Mesodermal cell (in vitro differentiated cells): Measurements from ENCODE around the gene PCDH1.

Experiments
- H3K27ac ChIP-seq: 2 replicates; pipeline ENCODE4 v1.7.0; 2013; ENCODE audit warnings: mild to moderate bottlenecking, low read depth, low read length, moderate library complexity; ENCODE audit not compliant: severe bottlenecking
- H3K36me3 ChIP-seq: 2 replicates; pipeline ENCODE4 v1.7.1; 2013; ENCODE audit warnings: mild to moderate bottlenecking, low read length, moderate library complexity; ENCODE audit not compliant: control insufficient read depth, insufficient read depth
- H3K4me1 ChIP-seq: one replicate; pipeline ENCODE4 v1.7.1; 2013; ENCODE audit warnings: mild to moderate bottlenecking, low read length; ENCODE audit not compliant: insufficient read depth, control insufficient read depth, poor library complexity, severe bottlenecking
- H3K4me3 ChIP-seq: 2 replicates; pipeline ENCODE4 v1.7.0; 2013; ENCODE audit warnings: low read length, control low read depth, mild to moderate bottlenecking; ENCODE audit not compliant: insufficient read depth, poor library complexity, severe bottlenecking; ENCODE audit errors: extremely low read depth
- H3K9me3 ChIP-seq: 2 replicates; pipeline ENCODE4 v1.7.1; 2013; ENCODE audit warnings: mild to moderate bottlenecking, low read length, moderate library complexity; ENCODE audit not compliant: control insufficient read depth
- WGBS, 2 experiments: methylation state at CpG; one replicate each; pipeline ENCODE4 v1.1.5; 2013; ENCODE audit warnings: missing lambda C conversion rate in 2 of 2; ENCODE audit not compliant: insufficient coverage in 2 of 2; 5-methylcytosine and 5-hydroxymethylcytosine counted together

Gene PCDH1

GRCh38 chr5:141843156-141843927 is 34.9 kb downstream of the PCDH1 start:
- Histone ChIP-seq H3K36me3 (no peaks in the 10 kb centered on the region), H3K4me3 (no peak overlapping the region), H3K27ac (peak overlapping the region; percentile 50), H3K9me3 (no peaks in the 10 kb centered on the region), H3K4me1 (peaks cover 44% of the 10 kb centered on the region)
- WGBS, 2 experiments: 16 to 48% methylated on average over 3 to 4 of the region's 5 CpGs

GRCh38 chr5:141841378-141842180 is 36.6 kb downstream of the PCDH1 start:
- H3K9me3 ChIP-seq: no peaks in the 10 kb centered on the region
- H3K27ac ChIP-seq: no peak overlapping the region
- H3K4me1 ChIP-seq: peaks cover 46% of the 10 kb centered on the region
- 72 to 74% methylated on average over 9 to 14 of the region's 14 CpGs for WGBS, 2 experiments
- no peak overlapping the region for H3K4me3 ChIP-seq
- no peaks in the 10 kb centered on the region for H3K36me3 ChIP-seq

GRCh38 chr5:141840826-141841360 is 37.3 kb downstream of the PCDH1 start:
- Histone ChIP-seq H3K27ac (no peak overlapping the region), H3K36me3 (no peaks in the 10 kb centered on the region), H3K4me1 (peaks cover 46% of the 10 kb centered on the region), H3K9me3 (no peaks in the 10 kb centered on the region), H3K4me3 (no peak overlapping the region)
- WGBS, 2 experiments: 74 to 79% methylated on average over 2 to 6 of the region's 6 CpGs

- H3K36me3 ChIP-seq: no peaks in the 10 kb centered on the region
- no peak overlapping the region for H3K27ac ChIP-seq
- no peaks in the 10 kb centered on the region for H3K9me3 ChIP-seq
- peaks cover 48% of the 10 kb centered on the region for H3K4me1 ChIP-seq
- no peak overlapping the region for H3K4me3 ChIP-seq
- WGBS, 2 experiments: 90 to 100% methylated on average over 3 of the region's 3 CpGs
These were observed 37.9 kb downstream of the PCDH1 start for GRCh38 chr5:141840280-141840812.

GRCh38 chr5:141839015-141839513 is 39.1 kb downstream of the PCDH1 start:
- H3K36me3 ChIP-seq: no peaks in the 10 kb centered on the region
- WGBS, 2 experiments: 31 to 54% methylated on average over 6 to 7 of the region's 11 CpGs
- H3K27ac ChIP-seq: no peak overlapping the region
- H3K4me1 ChIP-seq: peaks cover 37% of the 10 kb centered on the region
- H3K4me3 ChIP-seq: no peak overlapping the region
- no peaks in the 10 kb centered on the region for H3K9me3 ChIP-seq

GRCh38 chr5:141838326-141839014 is 39.7 kb downstream of the PCDH1 start:
- no peaks in the 10 kb centered on the region for H3K36me3 ChIP-seq
- H3K9me3 ChIP-seq: no peaks in the 10 kb centered on the region
- peaks cover 32% of the 10 kb centered on the region for H3K4me1 ChIP-seq
- 52 to 73% methylated on average over 8 to 10 of the region's 11 CpGs for WGBS, 2 experiments
- H3K27ac ChIP-seq: no peak overlapping the region
- H3K4me3 ChIP-seq: no peak overlapping the region

GRCh38 chr5:141835928-141836670 is 42.1 kb downstream of the PCDH1 start:
- peak overlapping the region; percentile 80 for H3K27ac ChIP-seq
- H3K9me3 ChIP-seq: no peaks in the 10 kb centered on the region
- no peak overlapping the region for H3K4me3 ChIP-seq
- no peaks in the 10 kb centered on the region for H3K36me3 ChIP-seq
- H3K4me1 ChIP-seq: peaks cover 18% of the 10 kb centered on the region
- 36 to 50% methylated on average over 7 to 8 of the region's 13 CpGs for WGBS, 2 experiments

GRCh38 chr5:141834331-141834730 is 43.9 kb downstream of the PCDH1 start:
- no peak overlapping the region for H3K4me3 ChIP-seq
- no peak overlapping the region for H3K27ac ChIP-seq
- 63 to 88% methylated on average over 1 of the region's 2 CpGs for WGBS, 2 experiments
- no peaks in the 10 kb centered on the region for H3K36me3 ChIP-seq
- no peaks in the 10 kb centered on the region for H3K9me3 ChIP-seq
- H3K4me1 ChIP-seq: peaks cover 14% of the 10 kb centered on the region

GRCh38 chr5:141832131-141832530 is 46.1 kb downstream of the PCDH1 start:
- Histone ChIP-seq H3K27ac (peak overlapping the region; percentile 20), H3K9me3 (no peaks in the 10 kb centered on the region), H3K4me3 (no peak overlapping the region), H3K36me3 (no peaks in the 10 kb centered on the region), H3K4me1 (peaks cover 14% of the 10 kb centered on the region)
- 92 to 100% methylated on average over 1 to 3 of the region's 4 CpGs for WGBS, 2 experiments
